Loucy (cell line): ENCODE data around the gene TNS3.
"Not testable (repeated sequence)": the region's sequence is repeated elsewhere in the genome, so short reads cannot be mapped to it uniquely, and the experiment has no call there.

Source experiments
- H2AFZ ChIP-seq: fragments of 200-600 bp; sonication (generic); 2 replicates; pipeline ENCODE4 v1.6.0; 2016; ENCODE audit warnings: antibody characterized with exemption, mild to moderate bottlenecking, low read length, moderate library complexity
- H3F3A ChIP-seq: fragments of 200-600 bp; 2 replicates; pipeline ENCODE4 v1.6.0; 2016; ENCODE audit warnings: antibody characterized with exemption, low read depth, mild to moderate bottlenecking
- H3K27me3 ChIP-seq: fragments of 200-600 bp; sonication (generic); 2 replicates; pipeline ENCODE4 v1.6.1; 2014; ENCODE audit warnings: low read length, mild to moderate bottlenecking; ENCODE audit not compliant: insufficient read depth, poor library complexity, severe bottlenecking
- H3K36me3 ChIP-seq: fragments of 200-600 bp; sonication (generic); 2 replicates; pipeline ENCODE4 v1.6.1; 2016; ENCODE audit warnings: low read length; ENCODE audit not compliant: insufficient read depth
- H3K4me1 ChIP-seq: fragments of 200-600 bp; sonication (generic); 2 replicates; pipeline ENCODE4 v1.5.1; 2014; ENCODE audit warnings: low read length, mild to moderate bottlenecking; ENCODE audit not compliant: insufficient read depth, poor library complexity, severe bottlenecking
- H3K4me2 ChIP-seq: fragments of 200-600 bp; sonication (generic); 2 replicates; pipeline ENCODE4 v1.6.0; 2014; ENCODE audit warnings: antibody characterized with exemption, low read length, low read depth, mild to moderate bottlenecking; ENCODE audit not compliant: poor library complexity, severe bottlenecking
- H3K4me3 ChIP-seq: fragments of 200-600 bp; sonication (generic); 2 replicates; pipeline ENCODE4 v1.5.1; 2014; ENCODE audit warnings: low read length, mild to moderate bottlenecking, mixed read lengths; ENCODE audit not compliant: poor library complexity, severe bottlenecking
- H3K79me2 ChIP-seq: fragments of 200-600 bp; sonication (generic); 2 replicates; pipeline ENCODE4 v1.6.1; 2014; ENCODE audit warnings: low read length; ENCODE audit not compliant: insufficient read depth
- H3K9ac ChIP-seq: fragments of 200-600 bp; sonication (generic); 2 replicates; pipeline ENCODE4 v1.6.0; 2014; ENCODE audit warnings: mild to moderate bottlenecking, low read depth, low read length, moderate library complexity; ENCODE audit not compliant: poor library complexity, severe bottlenecking
- H3K9me2 ChIP-seq: fragments of 200-600 bp; sonication (generic); replicated peaks from 2 replicates; pipeline ENCODE4 v1.6.1; 2016; ENCODE audit warnings: low read depth, low read length, mixed read lengths
- H3K9me3 ChIP-seq: fragments of 200-600 bp; sonication (generic); 2 replicates; pipeline ENCODE4 v1.6.1; 2014; ENCODE audit warnings: mild to moderate bottlenecking, antibody characterized with exemption, low read length, low read depth; ENCODE audit not compliant: insufficient read depth
- H4K20me1 ChIP-seq: fragments of 200-600 bp; sonication (generic); 2 replicates; pipeline ENCODE4 v1.6.0; 2014; ENCODE audit warnings: antibody characterized with exemption, low read length, mild to moderate bottlenecking; ENCODE audit not compliant: insufficient read depth, poor library complexity, severe bottlenecking
- CTCF ChIP-seq: fragments of 200-600 bp; sonication (generic); conservative IDR thresholded peaks from 2 replicates; pipeline ENCODE4 v1.5.1; 2014; ENCODE audit warnings: mild to moderate bottlenecking, antibody characterized with exemption, low read length
- EZH2phosphoT487 ChIP-seq: fragments of 200-600 bp; IDR thresholded peaks from 2 replicates; pipeline ENCODE4 v1.6.1; 2018; ENCODE audit warnings: antibody characterized with exemption, mild to moderate bottlenecking, moderate library complexity, borderline replicate concordance

The TNS3 gene

GRCh38 chr7:47605816-47606575 lies 24.1 kb upstream of the TNS3 start:
- no peak overlapping the region for H3K4me2 ChIP-seq
- no peaks in the 10 kb centered on the region for H3F3A ChIP-seq
- no peaks in the 10 kb centered on the region for H4K20me1 ChIP-seq
- no peaks in the 10 kb centered on the region for H3K9me2 ChIP-seq
- H3K4me3 ChIP-seq = no peak overlapping the region
- H2AFZ ChIP-seq = no peak overlapping the region
- H3K9ac ChIP-seq = no peak overlapping the region
- TF ChIP-seq CTCF (no peak), EZH2phosphoT487 (no peak)
- no peaks in the 10 kb centered on the region; the same call in 1 of the 2 replicates for H3K9me3 ChIP-seq
- no peaks in the 10 kb centered on the region for H3K79me2 ChIP-seq
- no peaks in the 10 kb centered on the region for H3K4me1 ChIP-seq
- H3K36me3 ChIP-seq = no peaks in the 10 kb centered on the region
- H3K27me3 ChIP-seq = no peaks in the 10 kb centered on the region

- TF ChIP-seq CTCF (no peak), EZH2phosphoT487 (no peak)
- Histone ChIP-seq H3K36me3 (no peaks in the 10 kb centered on the region), H3K9ac (no peak overlapping the region), H3K27me3 (no peaks in the 10 kb centered on the region), H3K4me3 (no peak overlapping the region), H3F3A (no peaks in the 10 kb centered on the region), H3K9me3 (no peaks in the 10 kb centered on the region; the same call in 1 of the 2 replicates), H3K9me2 (no peaks in the 10 kb centered on the region), H2AFZ (no peak overlapping the region), H4K20me1 (no peaks in the 10 kb centered on the region), H3K4me1 (no peaks in the 10 kb centered on the region), H3K79me2 (no peaks in the 10 kb centered on the region), H3K4me2 (no peak overlapping the region)
Observed at GRCh38 chr7:47604496-47604890, 22.6 kb upstream of the TNS3 start.

- H3K79me2 ChIP-seq, H4K20me1 ChIP-seq, H2AFZ ChIP-seq, H3K9me2 ChIP-seq, H3K9me3 ChIP-seq, H3K4me2 ChIP-seq, H3K4me1 ChIP-seq, H3K4me3 ChIP-seq, H3K9ac ChIP-seq, H3F3A ChIP-seq, H3K27me3 ChIP-seq, H3K36me3 ChIP-seq: not testable (repeated sequence)
Observed at GRCh38 chr7:47603514-47604255, 21.8 kb upstream of the TNS3 start.
